ENCODE measurements around the gene PLEKHA3. TPM values are rescaled to one million over a fixed set of nuclear protein-coding genes. Genes with fewer than 3 reads are reported as not detected.

PLEKHA3 gene
- total RNA-seq, 1 experiment from 2014 or later: 25.9 TPM

DNA sequence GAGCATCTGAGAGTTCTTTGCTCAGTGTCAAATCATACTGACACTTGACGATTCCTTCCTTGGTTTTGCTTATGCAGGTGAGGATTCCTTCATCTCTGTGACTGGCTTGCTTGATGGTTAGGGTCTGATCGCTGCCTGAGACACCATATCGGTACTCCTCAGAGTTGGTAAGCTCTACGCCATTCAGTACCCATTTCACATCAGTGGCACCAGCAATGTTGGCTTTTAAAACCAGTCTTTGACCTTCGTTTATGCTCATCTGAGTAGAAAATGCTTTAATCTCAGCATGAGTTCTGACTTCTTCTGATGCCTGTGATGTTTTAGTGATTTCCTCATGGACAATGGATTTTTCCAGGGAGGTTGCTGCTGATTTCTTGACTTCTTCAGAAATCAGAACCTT lies 48.4 kb downstream of the PLEKHA3 start:
- no peaks in the 10 kb centered on the region for H3K9me3 Mint-ChIP-seq
- Histone ChIP-seq H2BK5ac (ENCODE audit: insufficient read length, low read length) (no peak overlapping the region), H3K79me1 (ENCODE audit: insufficient read depth, low read depth, low read length, poor library complexity, severe bottlenecking) (peaks cover 9% of the 10 kb centered on the region), H3K4me1 (ENCODE audit: insufficient read depth, low read length) (no peaks in the 10 kb centered on the region), H4K20me1 (ENCODE audit: control insufficient read depth, insufficient read depth, insufficient read length) (no peaks in the 10 kb centered on the region), H3K79me2 (ENCODE audit: insufficient read depth, low read length) (peaks cover 12% of the 10 kb centered on the region; the same call in 1 of the 2 replicates), H2BK15ac (ENCODE audit: low read depth, low read length) (no peak overlapping the region), H2BK120ac (ENCODE audit: low read depth, low read length, poor library complexity, severe bottlenecking) (no peak overlapping the region), H3T11ph (ENCODE audit: low read length) (no peak overlapping the region), H2AFZ (ENCODE audit: low read length) (no peak overlapping the region), H3K27me3 (ENCODE audit: insufficient read depth, low read length) (no peaks in the 10 kb centered on the region; the same call in 1 of the 2 replicates), H3K23me2 (ENCODE audit: insufficient read length, low read depth, low read length, poor library complexity, severe bottlenecking) (peaks cover 3% of the 10 kb centered on the region), H3K9ac (ENCODE audit: extremely low read depth, insufficient read length, low read length) (no peak overlapping the region), H2BK12ac (ENCODE audit: insufficient read length, low read depth, low read length) (no peak overlapping the region), H3K4ac (ENCODE audit: low read depth, low read length) (no peak overlapping the region), H3K4me2 (ENCODE audit: insufficient read depth, insufficient read length, low read length) (no peak overlapping the region), H2BK20ac (ENCODE audit: low read depth, low read length, poor library complexity, severe bottlenecking) (no peak overlapping the region), H4K8ac (replicated peaks; ENCODE audit: insufficient read length, low read depth, low read length) (no peak overlapping the region), H3K14ac (ENCODE audit: insufficient read depth, low read length) (no peak overlapping the region), H4K91ac (ENCODE audit: insufficient read length, low read depth, low read length) (no peak overlapping the region), H3K9me3 (ENCODE audit: control insufficient read depth, low read depth, low read length) (no peaks in the 10 kb centered on the region), H2AK5ac (ENCODE audit: insufficient read length, low read length) (no peak overlapping the region), H3K56ac (ENCODE audit: insufficient read length, low read depth, low read length) (no peak overlapping the region), H4K5ac (ENCODE audit: insufficient read length, low read depth, low read length) (no peak overlapping the region), H3K18ac (ENCODE audit: insufficient read length, low read depth, low read length) (no peak overlapping the region), H3K23ac (ENCODE audit: insufficient read length, low read depth, low read length) (no peak overlapping the region), H3K27ac (ENCODE audit: insufficient read length, low read depth, low read length) (no peak overlapping the region)
- no peak overlapping the region for H3K4me3 Mint-ChIP-seq
- H3K27me3 Mint-ChIP-seq (ENCODE audit: low read depth): no peaks in the 10 kb centered on the region
- no CpG with 5 or more reads among the region's 5 CpGs for WGBS (ENCODE audit: extremely low coverage, insufficient read length, low lambda C conversion rate)
- peaks cover 14 to 29% (median 22%) of the 10 kb centered on the region in 3 experiments; a peak in 6 of 7 replicates for H3K36me3 Mint-ChIP-seq (ENCODE audit: insufficient read depth in 1 of 3, low read depth in 3 of 3)
- H3K4me1 Mint-ChIP-seq: peaks cover 3 to 7% of the 10 kb centered on the region in 2 experiments; a peak in 3 of 4 replicates
- DNase-seq: no peak
- TF ChIP-seq, protein P1, sequence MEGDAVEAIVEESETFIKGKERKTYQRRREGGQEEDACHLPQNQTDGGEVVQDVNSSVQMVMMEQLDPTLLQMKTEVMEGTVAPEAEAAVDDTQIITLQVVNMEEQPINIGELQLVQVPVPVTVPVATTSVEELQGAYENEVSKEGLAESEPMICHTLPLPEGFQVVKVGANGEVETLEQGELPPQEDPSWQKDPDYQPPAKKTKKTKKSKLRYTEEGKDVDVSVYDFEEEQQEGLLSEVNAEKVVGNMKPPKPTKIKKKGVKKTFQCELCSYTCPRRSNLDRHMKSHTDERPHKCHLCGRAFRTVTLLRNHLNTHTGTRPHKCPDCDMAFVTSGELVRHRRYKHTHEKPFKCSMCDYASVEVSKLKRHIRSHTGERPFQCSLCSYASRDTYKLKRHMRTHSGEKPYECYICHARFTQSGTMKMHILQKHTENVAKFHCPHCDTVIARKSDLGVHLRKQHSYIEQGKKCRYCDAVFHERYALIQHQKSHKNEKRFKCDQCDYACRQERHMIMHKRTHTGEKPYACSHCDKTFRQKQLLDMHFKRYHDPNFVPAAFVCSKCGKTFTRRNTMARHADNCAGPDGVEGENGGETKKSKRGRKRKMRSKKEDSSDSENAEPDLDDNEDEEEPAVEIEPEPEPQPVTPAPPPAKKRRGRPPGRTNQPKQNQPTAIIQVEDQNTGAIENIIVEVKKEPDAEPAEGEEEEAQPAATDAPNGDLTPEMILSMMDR (conservative IDR thresholded peaks at IDR 0.05): no peak
- no peak overlapping the region for H3K27ac Mint-ChIP-seq

All from H9 (cell line).